Measurements from ENCODE around the gene NSDHL.

- no peak for TF ChIP-seq CTCF (IDR thresholded peaks at IDR 0.05)
- TF ChIP-seq EZH2phosphoT487 (IDR thresholded peaks at IDR 0.05): no peak
Measured at GRCh38 chrX:152798945-152799344, 31.9 kb upstream of the NSDHL start.
